Muscle of back (tissue), 13 donors: Measurements from ENCODE around the gene SLC30A2. TPM values are rescaled to one million over a fixed set of nuclear protein-coding genes. Genes with fewer than 3 reads are reported as not detected.
A peak's percentile ranks its signal among the peaks of the same experiment; 100 is the strongest.
"Not testable (repeated sequence)": the region's sequence is repeated elsewhere in the genome, so short reads cannot be mapped to it uniquely, and the experiment has no call there.

Experiments
- DNase-seq, 3 donors: peaks; one replicate each; pipeline versions ENCODE4 v3.0.0 to v3.0.0-alpha.2; 2013
- long read RNA-seq, 9 donors: transcript quantifications; one replicate each; lab custom pipeline, GENCODE V29; 2026
- polyA plus RNA-seq, 10 donors: library from polyadenylated mRNA; unstranded; fragments of 120-200 nt; gene quantifications; one replicate each; pipeline ENCODE4 v1.2.1, GENCODE V29; 2013; ENCODE audit not compliant: insufficient read length in 10 of 10

SLC30A2 gene, protein sequence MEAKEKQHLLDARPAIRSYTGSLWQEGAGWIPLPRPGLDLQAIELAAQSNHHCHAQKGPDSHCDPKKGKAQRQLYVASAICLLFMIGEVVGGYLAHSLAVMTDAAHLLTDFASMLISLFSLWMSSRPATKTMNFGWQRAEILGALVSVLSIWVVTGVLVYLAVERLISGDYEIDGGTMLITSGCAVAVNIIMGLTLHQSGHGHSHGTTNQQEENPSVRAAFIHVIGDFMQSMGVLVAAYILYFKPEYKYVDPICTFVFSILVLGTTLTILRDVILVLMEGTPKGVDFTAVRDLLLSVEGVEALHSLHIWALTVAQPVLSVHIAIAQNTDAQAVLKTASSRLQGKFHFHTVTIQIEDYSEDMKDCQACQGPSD
- 1 to 10 TPM in 1 of 10 donors, under 1 TPM in 9; 0.16 to 1.1 (median 0.55) TPM for polyA plus RNA-seq
- long read RNA-seq, donor 1 = 0 reads
- long read RNA-seq, donor 2 = 0 reads
- long read RNA-seq, donor 3 = 0 reads
- long read RNA-seq, donor 4 = 0 reads
- long read RNA-seq, donor 5, partial matches to known transcripts = 0 of 1 reads
- long read RNA-seq, donor 5, other reads (novel, unspliced or antisense) = 0 of 1 reads
- long read RNA-seq, donor 6 = 0 reads
- long read RNA-seq, donor 7 = 0 reads
- long read RNA-seq, donor 8 = 0 reads
- long read RNA-seq, donor 9 = 0 reads

GRCh38 chr1:26045722-26046245 is at the start of gene SLC30A2:
Gene SLC30A2, minus strand, starts transcription at chr1:26046118. Its CDS starts 222 bp downstream, at chr1:26045896.
- DNase-seq = peak in 1 of 3 donors; percentile 56

GRCh38 chr1:26094677-26095383 is 48.9 kb upstream of the SLC30A2 start:
- peak in 1 of 3 donors; percentile 45 for DNase-seq

- DNase-seq = peak in 2 of 3 donors; percentile 19 to 59
Measured at GRCh38 chr1:26094076-26094669, 48.3 kb upstream of the SLC30A2 start.

GRCh38 chr1:26093569-26093968 is 47.7 kb upstream of the SLC30A2 start:
- DNase-seq = not testable (repeated sequence)

GRCh38 chr1:26092422-26092821 is 46.5 kb upstream of the SLC30A2 start:
- no peak for DNase-seq

- DNase-seq = no peak
Measured at GRCh38 chr1:26090893-26091292, 45.0 kb upstream of the SLC30A2 start.

GRCh38 chr1:26089125-26089524 is 43.2 kb upstream of the SLC30A2 start:
- no peak for DNase-seq

DNA sequence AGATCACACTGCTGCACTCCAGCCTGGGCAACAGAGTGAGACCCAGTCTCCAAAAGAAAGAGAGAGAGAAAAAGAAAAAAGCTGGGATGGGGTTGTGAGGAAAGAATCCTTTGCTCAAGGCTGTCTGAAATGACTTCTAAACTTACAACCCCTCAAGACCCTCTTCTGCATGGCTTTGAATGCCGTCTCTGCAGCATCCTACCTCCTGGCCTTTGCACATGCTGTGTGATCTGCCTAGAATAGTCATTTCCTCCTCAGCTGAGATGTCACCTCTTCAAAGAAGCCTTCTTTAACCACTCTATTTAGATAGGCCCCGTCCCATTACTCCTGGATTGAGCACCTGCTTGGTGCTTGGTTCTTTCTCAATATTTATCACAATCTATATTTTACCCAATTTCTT is 38.9 kb upstream of the SLC30A2 start:
- no peak for DNase-seq

- DNase-seq = no peak
Measured at GRCh38 chr1:26084091-26084561, 38.2 kb upstream of the SLC30A2 start.

DNA sequence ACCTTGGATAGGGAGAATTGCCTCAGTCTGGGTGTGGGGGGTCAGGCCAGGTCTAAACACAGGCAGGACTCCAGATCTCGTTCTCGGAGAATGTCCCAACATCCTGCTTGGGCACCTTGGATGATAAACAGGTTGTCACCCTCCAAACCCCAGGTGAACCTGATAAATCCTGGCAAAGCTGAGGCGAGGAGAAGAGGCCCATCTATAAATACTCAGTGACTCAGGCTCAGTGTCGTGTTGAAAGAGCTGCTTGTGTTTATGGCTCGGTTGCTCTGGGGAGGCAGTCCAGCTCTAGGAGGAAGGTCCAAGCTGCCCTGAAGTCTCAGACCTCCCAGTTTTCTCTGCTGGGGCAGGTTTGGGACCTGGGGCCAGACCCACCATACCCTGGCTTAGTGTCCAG is 37.3 kb upstream of the SLC30A2 start:
- peak in 1 of 3 donors; percentile 16 for DNase-seq

DNA sequence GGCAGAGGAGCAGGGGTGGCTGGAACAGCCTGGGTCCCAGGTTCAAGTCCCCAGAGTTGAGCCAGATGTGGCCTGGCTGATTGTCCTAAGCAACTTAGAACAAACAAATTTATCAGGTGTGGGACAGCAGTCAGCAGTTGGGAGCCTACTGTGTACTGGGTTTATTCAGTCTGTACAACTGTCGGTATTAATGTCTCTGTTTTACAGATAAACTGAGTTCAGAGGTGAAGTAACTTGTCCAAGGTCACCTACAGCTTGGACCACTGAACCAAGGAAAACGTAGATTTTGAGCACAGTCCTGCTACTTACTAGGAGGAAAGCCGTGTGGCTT is 36.1 kb upstream of the SLC30A2 start:
- DNase-seq = no peak

DNA sequence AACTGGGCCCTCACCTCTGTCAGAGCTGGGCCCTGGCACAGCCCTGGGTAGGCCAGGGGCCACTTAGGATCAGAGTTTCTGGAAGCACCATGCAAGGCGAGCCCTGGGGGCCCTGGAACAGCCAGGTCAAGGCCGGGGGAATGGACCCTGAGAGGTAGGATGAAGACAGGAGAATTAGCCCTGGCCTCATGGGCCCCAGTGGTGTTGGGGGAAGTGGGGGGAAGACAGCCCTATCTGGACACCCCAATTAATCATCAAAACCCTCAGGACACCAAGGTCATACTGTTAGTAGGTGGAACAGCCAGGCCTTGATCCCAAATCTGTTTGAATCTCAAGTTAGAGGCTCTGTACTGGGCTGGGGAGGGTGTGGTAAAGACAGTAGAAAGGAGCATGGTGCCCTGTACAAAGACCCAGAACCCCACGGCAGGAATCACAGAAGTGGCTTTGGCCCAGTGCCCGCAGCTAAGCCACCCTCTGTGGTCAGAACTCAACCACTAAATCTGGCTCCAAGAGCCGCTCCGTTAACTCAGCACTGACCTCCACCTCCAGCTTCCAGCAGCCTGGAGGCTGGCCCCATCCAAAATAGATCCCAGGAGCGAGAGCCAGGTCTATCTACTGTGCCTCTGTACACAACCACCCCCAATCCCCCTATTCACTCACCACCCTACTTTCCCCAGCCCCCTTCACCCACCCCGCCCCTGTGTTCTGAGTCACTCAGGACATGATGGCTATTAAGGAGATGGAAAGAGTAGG is 35.5 kb upstream of the SLC30A2 start:
- DNase-seq = no peak

GRCh38 chr1:26079960-26080814 is 34.3 kb upstream of the SLC30A2 start:
- no peak for DNase-seq

- no peak for DNase-seq
Measured at GRCh38 chr1:26079178-26079563, 33.3 kb upstream of the SLC30A2 start.

DNA sequence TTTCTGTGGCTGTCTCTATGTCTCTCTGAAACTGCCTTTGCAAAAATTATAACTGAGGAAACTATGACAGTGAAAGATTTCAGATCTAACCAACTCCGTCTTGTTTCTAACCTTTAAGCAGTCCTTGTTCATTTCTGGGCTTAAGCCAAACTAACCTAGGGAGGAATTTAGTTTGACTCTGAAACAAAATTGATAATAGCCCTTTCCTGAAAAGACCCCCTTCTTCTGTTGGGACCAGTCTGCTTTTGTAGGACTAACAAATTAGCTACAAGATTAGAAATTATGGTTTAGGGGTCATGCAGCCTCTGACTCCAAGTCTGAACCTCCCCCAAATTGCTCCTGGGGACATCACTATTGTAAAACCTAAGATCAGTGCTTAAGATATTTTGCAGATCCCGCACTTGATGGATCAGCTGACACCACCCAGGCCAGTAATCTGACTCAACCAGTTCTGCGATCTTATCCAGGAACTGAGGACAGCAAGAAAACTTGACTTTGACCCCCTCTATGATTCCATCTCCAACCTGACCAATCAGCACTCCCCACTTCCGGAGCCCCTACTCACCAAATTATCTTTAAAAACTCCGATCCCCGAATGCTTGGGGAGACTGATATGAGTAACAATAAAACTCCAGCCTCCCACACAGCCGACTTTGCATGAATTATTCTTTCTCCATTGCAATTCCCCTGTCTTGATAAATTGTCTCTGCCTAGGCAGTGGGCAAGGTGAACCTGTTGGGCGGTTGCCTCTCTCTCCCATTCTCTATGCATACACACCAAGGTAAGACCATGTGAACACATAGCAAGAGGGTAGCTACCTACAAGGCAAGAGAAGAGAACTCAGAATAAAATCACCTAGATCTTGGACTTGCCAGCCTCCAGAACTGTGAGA is 32.6 kb upstream of the SLC30A2 start:
- no peak for DNase-seq

DNA sequence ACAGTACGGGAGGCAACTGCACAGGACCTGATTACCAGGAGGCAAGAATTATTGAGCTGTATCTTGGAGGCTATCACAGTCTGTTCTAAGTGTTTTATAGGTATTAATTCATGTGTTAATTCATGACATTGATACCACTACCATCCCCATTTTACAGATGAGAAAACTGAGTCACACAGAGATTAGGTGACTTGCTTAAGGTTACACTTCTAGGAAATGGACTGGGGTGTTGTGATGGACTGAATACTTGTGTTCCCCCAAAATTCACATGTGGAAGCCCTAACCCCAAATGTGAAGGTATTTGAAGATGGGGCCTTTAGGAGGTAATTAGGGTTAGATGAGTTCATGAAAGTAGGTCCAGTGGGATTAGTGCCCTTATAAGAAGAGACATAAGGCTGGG is 31.6 kb upstream of the SLC30A2 start:
- DNase-seq = no peak

GRCh38 chr1:26075421-26076144 is 29.7 kb upstream of the SLC30A2 start:
- DNase-seq = no peak

DNA sequence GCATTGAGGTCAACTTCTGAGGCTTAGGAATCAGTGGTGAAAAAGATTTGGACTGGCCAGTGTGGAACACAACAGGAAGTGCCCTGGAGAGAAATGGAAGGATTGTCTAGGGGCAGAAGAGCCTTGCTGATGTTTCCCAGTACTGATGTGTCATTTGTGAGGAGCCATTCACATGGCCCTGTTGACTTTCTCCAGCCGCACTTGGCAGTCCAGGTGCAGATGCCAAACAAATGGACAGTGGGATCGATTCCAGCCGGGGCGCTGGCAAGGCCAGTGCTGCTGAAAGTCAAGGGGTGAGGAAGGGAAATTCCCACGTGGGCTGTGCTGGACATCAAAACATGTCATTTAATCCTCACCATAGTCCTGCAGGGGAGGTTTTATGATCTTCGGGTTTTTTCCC is 26.4 kb upstream of the SLC30A2 start:
- DNase-seq = no peak
